ENCODE results near the gene INHBC. TPM values are rescaled to one million over a fixed set of nuclear protein-coding genes. Genes with fewer than 3 reads are reported as not detected.

The INHBC gene
- polyA plus RNA-seq, 4 donors, result 0.03 to 0.49 TPM; not detected in 2

GRCh38 chr12:57459750-57460467, 25.3 kb downstream of the INHBC start, which contains the start of gene GLI1:
Gene GLI1, plus strand, starts transcription at chr12:57459785. Its CDS starts 3,907 bp downstream, at chr12:57463692.
- Histone ChIP-seq H3K9me3 (ENCODE audit: control insufficient read depth in 2 of 2, insufficient read depth in 1 of 2, low read depth in 1 of 2, low read length in 1 of 2) (no peaks in the 10 kb centered on the region), H3K27ac (ENCODE audit: low read depth in 1 of 3, low read length in 2 of 3) (peak within 1 kb of the TSS; percentile 58 to 80 (median 69)), H3K36me3 (ENCODE audit: control insufficient read depth in 3 of 3, insufficient read depth in 2 of 3, low read depth in 1 of 3, low read length in 3 of 3) (peaks cover 0 to 8% (median 0%) of the 10 kb centered on the region in 3 donors), H3K27me3 (ENCODE audit: control insufficient read depth in 3 of 3, insufficient read depth in 3 of 3, low read length in 3 of 3) (peaks cover 0 to 17% (median 0%) of the 10 kb centered on the region in 3 donors), H3K4me3 (ENCODE audit: low read depth in 1 of 3, low read length in 3 of 3) (peak within 1 kb of the TSS; percentile 54 to 87 (median 55)), H3K4me1 (ENCODE audit: control insufficient read depth in 3 of 3, insufficient read depth in 2 of 3, low read depth in 1 of 3, low read length in 2 of 3) (peaks cover 3 to 42% (median 5%) of the 10 kb centered on the region in 3 donors)
- DNase-seq (peak in 1 of 2 donors; percentile 21), FAIRE-seq (no peak)
- WGBS, 3 donors, result 0 to 1% (median 1%) methylated on average over 21 to 36 of the region's 36 CpGs

- peaks cover 0 to 10% (median 0%) of the 10 kb centered on the region in 3 donors for H3K36me3 ChIP-seq (ENCODE audit: control insufficient read depth in 3 of 3, insufficient read depth in 2 of 3, low read depth in 1 of 3, low read length in 3 of 3)
- H3K4me1 ChIP-seq (ENCODE audit: control insufficient read depth in 3 of 3, insufficient read depth in 2 of 3, low read depth in 1 of 3, low read length in 2 of 3), result peaks cover 3 to 37% (median 5%) of the 10 kb centered on the region in 3 donors
- WGBS, 3 donors, result 2 to 3% (median 3%) methylated on average over 5 to 6 of the region's 6 CpGs
- peak overlapping the region in 2 of 3 donors; percentile 55 to 87 for H3K4me3 ChIP-seq (ENCODE audit: low read depth in 1 of 3, low read length in 3 of 3)
- H3K9me3 ChIP-seq (ENCODE audit: control insufficient read depth in 2 of 2, insufficient read depth in 1 of 2, low read depth in 1 of 2, low read length in 1 of 2), result no peaks in the 10 kb centered on the region
- FAIRE-seq, result no peak
- DNase-seq, result peak in 1 of 2 donors; percentile 49
- peak overlapping the region in 2 of 3 donors; percentile 42 to 69 for H3K27ac ChIP-seq (ENCODE audit: low read depth in 1 of 3, low read length in 2 of 3)
- H3K27me3 ChIP-seq (ENCODE audit: control insufficient read depth in 3 of 3, insufficient read depth in 3 of 3, low read length in 3 of 3), result peaks cover 0 to 18% (median 0%) of the 10 kb centered on the region in 3 donors
Measured at GRCh38 chr12:57460468-57460784, 25.8 kb downstream of the INHBC start.

GRCh38 chr12:57460841-57461275, 26.3 kb downstream of the INHBC start:
- H3K36me3 ChIP-seq (ENCODE audit: control insufficient read depth in 3 of 3, insufficient read depth in 2 of 3, low read depth in 1 of 3, low read length in 3 of 3), result peaks cover 0 to 14% (median 0%) of the 10 kb centered on the region in 3 donors
- 3 to 5% (median 3%) methylated on average over 18 to 19 of the region's 19 CpGs for WGBS, 3 donors
- H3K27me3 ChIP-seq (ENCODE audit: control insufficient read depth in 3 of 3, insufficient read depth in 3 of 3, low read length in 3 of 3), result peaks cover 0 to 21% (median 0%) of the 10 kb centered on the region in 3 donors
- H3K4me1 ChIP-seq (ENCODE audit: control insufficient read depth in 3 of 3, insufficient read depth in 2 of 3, low read depth in 1 of 3, low read length in 2 of 3), result peaks cover 3 to 33% (median 5%) of the 10 kb centered on the region in 3 donors
- H3K27ac ChIP-seq (ENCODE audit: low read depth in 1 of 3, low read length in 2 of 3), result peak overlapping the region in 2 of 3 donors; percentile 42 to 69
- no peaks in the 10 kb centered on the region for H3K9me3 ChIP-seq (ENCODE audit: control insufficient read depth in 2 of 2, insufficient read depth in 1 of 2, low read depth in 1 of 2, low read length in 1 of 2)
- DNase-seq, result peak in 1 of 2 donors; percentile 54
- no peak for FAIRE-seq
- peak overlapping the region in 2 of 3 donors; percentile 43 to 87 for H3K4me3 ChIP-seq (ENCODE audit: low read depth in 1 of 3, low read length in 3 of 3)

GRCh38 chr12:57461276-57461916, 26.8 kb downstream of the INHBC start:
- peak overlapping the region in 2 of 3 donors; percentile 76 to 85 for H3K27ac ChIP-seq (ENCODE audit: low read depth in 1 of 3, low read length in 2 of 3)
- no peak for FAIRE-seq
- H3K27me3 ChIP-seq (ENCODE audit: control insufficient read depth in 3 of 3, insufficient read depth in 3 of 3, low read length in 3 of 3), result peaks cover 0 to 21% (median 0%) of the 10 kb centered on the region in 3 donors
- H3K36me3 ChIP-seq (ENCODE audit: control insufficient read depth in 3 of 3, insufficient read depth in 2 of 3, low read depth in 1 of 3, low read length in 3 of 3), result peaks cover 0 to 15% (median 0%) of the 10 kb centered on the region in 3 donors
- DNase-seq, result peak in 1 of 2 donors; percentile 72
- peak overlapping the region; percentile 36 to 87 (median 43) for H3K4me3 ChIP-seq (ENCODE audit: low read depth in 1 of 3, low read length in 3 of 3)
- 0 to 1% (median 0%) methylated on average over 23 to 32 of the region's 32 CpGs for WGBS, 3 donors
- H3K9me3 ChIP-seq (ENCODE audit: control insufficient read depth in 2 of 2, insufficient read depth in 1 of 2, low read depth in 1 of 2, low read length in 1 of 2), result no peaks in the 10 kb centered on the region
- H3K4me1 ChIP-seq (ENCODE audit: control insufficient read depth in 3 of 3, insufficient read depth in 2 of 3, low read depth in 1 of 3, low read length in 2 of 3), result peaks cover 3 to 27% (median 5%) of the 10 kb centered on the region in 3 donors

GRCh38 chr12:57461917-57462250, 27.3 kb downstream of the INHBC start:
- Histone ChIP-seq H3K27me3 (ENCODE audit: control insufficient read depth in 3 of 3, insufficient read depth in 3 of 3, low read length in 3 of 3) (peaks cover 0 to 21% (median 0%) of the 10 kb centered on the region in 3 donors), H3K36me3 (ENCODE audit: control insufficient read depth in 3 of 3, insufficient read depth in 2 of 3, low read depth in 1 of 3, low read length in 3 of 3) (peaks cover 0 to 15% (median 0%) of the 10 kb centered on the region in 3 donors), H3K9me3 (ENCODE audit: control insufficient read depth in 2 of 2, insufficient read depth in 1 of 2, low read depth in 1 of 2, low read length in 1 of 2) (no peaks in the 10 kb centered on the region), H3K4me3 (ENCODE audit: low read depth in 1 of 3, low read length in 3 of 3) (peak overlapping the region; percentile 36 to 87 (median 43)), H3K4me1 (ENCODE audit: control insufficient read depth in 3 of 3, insufficient read depth in 2 of 3, low read depth in 1 of 3, low read length in 2 of 3) (peaks cover 3 to 27% (median 5%) of the 10 kb centered on the region in 3 donors), H3K27ac (ENCODE audit: low read depth in 1 of 3, low read length in 2 of 3) (peak overlapping the region in 2 of 3 donors; percentile 76 to 85)
- WGBS, 3 donors, result 0% methylated on average over 8 to 9 of the region's 9 CpGs
- FAIRE-seq (no peak), DNase-seq (no peak)

GRCh38 chr12:57462251-57462911, 27.8 kb downstream of the INHBC start:
- Histone ChIP-seq H3K27me3 (ENCODE audit: control insufficient read depth in 3 of 3, insufficient read depth in 3 of 3, low read length in 3 of 3) (peaks cover 0 to 21% (median 0%) of the 10 kb centered on the region in 3 donors), H3K4me1 (ENCODE audit: control insufficient read depth in 3 of 3, insufficient read depth in 2 of 3, low read depth in 1 of 3, low read length in 2 of 3) (peaks cover 3 to 27% (median 5%) of the 10 kb centered on the region in 3 donors), H3K4me3 (ENCODE audit: low read depth in 1 of 3, low read length in 3 of 3) (peak overlapping the region; percentile 36 to 87 (median 43)), H3K9me3 (ENCODE audit: control insufficient read depth in 2 of 2, insufficient read depth in 1 of 2, low read depth in 1 of 2, low read length in 1 of 2) (no peaks in the 10 kb centered on the region), H3K36me3 (ENCODE audit: control insufficient read depth in 3 of 3, insufficient read depth in 2 of 3, low read depth in 1 of 3, low read length in 3 of 3) (peaks cover 0 to 16% (median 0%) of the 10 kb centered on the region in 3 donors), H3K27ac (ENCODE audit: low read depth in 1 of 3, low read length in 2 of 3) (peak overlapping the region; percentile 22 to 85 (median 76))
- FAIRE-seq (no peak), DNase-seq (peak; percentile 91 to 94)
- 0% methylated on average over 24 to 28 of the region's 28 CpGs for WGBS, 3 donors

- FAIRE-seq (no peak), DNase-seq (no peak)
- Histone ChIP-seq H3K9me3 (ENCODE audit: control insufficient read depth in 2 of 2, insufficient read depth in 1 of 2, low read depth in 1 of 2, low read length in 1 of 2) (no peaks in the 10 kb centered on the region), H3K27me3 (ENCODE audit: control insufficient read depth in 3 of 3, insufficient read depth in 3 of 3, low read length in 3 of 3) (peaks cover 0 to 22% (median 0%) of the 10 kb centered on the region in 3 donors), H3K4me1 (ENCODE audit: control insufficient read depth in 3 of 3, insufficient read depth in 2 of 3, low read depth in 1 of 3, low read length in 2 of 3) (peaks cover 3 to 27% (median 5%) of the 10 kb centered on the region in 3 donors), H3K27ac (ENCODE audit: low read depth in 1 of 3, low read length in 2 of 3) (no peak overlapping the region), H3K4me3 (ENCODE audit: low read depth in 1 of 3, low read length in 3 of 3) (no peak overlapping the region), H3K36me3 (ENCODE audit: control insufficient read depth in 3 of 3, insufficient read depth in 2 of 3, low read depth in 1 of 3, low read length in 3 of 3) (peaks cover 0 to 21% (median 0%) of the 10 kb centered on the region in 3 donors)
- WGBS, 3 donors, result 26 to 29% (median 28%) methylated on average over 5 of the region's 5 CpGs
Measured at GRCh38 chr12:57462912-57463253, 28.3 kb downstream of the INHBC start.

DNA sequence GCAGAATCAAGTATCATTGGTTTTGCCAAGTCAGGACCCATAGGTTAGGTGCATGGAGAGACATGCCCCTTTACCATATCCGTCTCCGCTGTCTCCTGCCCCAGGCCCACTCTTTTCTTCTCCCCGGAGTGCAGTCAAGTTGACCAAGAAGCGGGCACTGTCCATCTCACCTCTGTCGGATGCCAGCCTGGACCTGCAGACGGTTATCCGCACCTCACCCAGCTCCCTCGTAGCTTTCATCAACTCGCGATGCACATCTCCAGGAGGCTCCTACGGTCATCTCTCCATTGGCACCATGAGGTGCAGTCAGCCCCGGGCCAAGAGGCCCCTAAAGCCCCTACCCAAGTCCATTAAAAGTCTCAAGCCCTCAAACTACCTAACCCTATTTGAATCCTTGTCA, 30.0 kb downstream of the INHBC start:
- FAIRE-seq, result no peak
- no peak overlapping the region for H3K4me3 ChIP-seq (ENCODE audit: low read depth in 1 of 3, low read length in 3 of 3)
- 92 to 97% (median 94%) methylated on average over 12 of the region's 12 CpGs for WGBS, 3 donors

More for the DNA sequence above, 30.0 kb downstream of the INHBC start:
- no peak for DNase-seq
- Histone ChIP-seq H3K9me3 (ENCODE audit: control insufficient read depth in 2 of 2, insufficient read depth in 1 of 2, low read depth in 1 of 2, low read length in 1 of 2) (no peaks in the 10 kb centered on the region), H3K36me3 (ENCODE audit: control insufficient read depth in 3 of 3, insufficient read depth in 2 of 3, low read depth in 1 of 3, low read length in 3 of 3) (peaks cover 0 to 26% (median 0%) of the 10 kb centered on the region in 3 donors), H3K27ac (ENCODE audit: low read depth in 1 of 3, low read length in 2 of 3) (no peak overlapping the region), H3K27me3 (ENCODE audit: control insufficient read depth in 3 of 3, insufficient read depth in 3 of 3, low read length in 3 of 3) (peaks cover 0 to 25% (median 0%) of the 10 kb centered on the region in 3 donors), H3K4me1 (ENCODE audit: control insufficient read depth in 3 of 3, insufficient read depth in 2 of 3, low read depth in 1 of 3, low read length in 2 of 3) (peaks cover 3 to 23% (median 5%) of the 10 kb centered on the region in 3 donors)
